H9 (cell line): ENCODE results near the gene P4HB. TPM values are rescaled to one million over a fixed set of nuclear protein-coding genes. Genes with fewer than 3 reads are reported as not detected.
A peak's percentile ranks its signal among the peaks of the same experiment; 100 is the strongest.

Source experiments
- DNase-seq: peaks from one replicate; pipeline ENCODE4 v3.0.0-alpha.2; 2017
- H2AFZ ChIP-seq: one replicate; pipeline ENCODE4 v1.6.1; 2013; ENCODE audit warnings: mild to moderate bottlenecking, low read length, control low read depth, moderate library complexity
- H2AK5ac ChIP-seq: 2 replicates; pipeline ENCODE4 v1.6.1; 2013; ENCODE audit warnings: low read length, control low read depth, mixed read lengths; ENCODE audit not compliant: insufficient read length
- H2BK120ac ChIP-seq: one replicate; pipeline ENCODE4 v1.6.1; 2013; ENCODE audit warnings: low read depth, mild to moderate bottlenecking, low read length, control low read depth, inconsistent platforms; ENCODE audit not compliant: poor library complexity, severe bottlenecking
- H2BK12ac ChIP-seq: 2 replicates; pipeline ENCODE4 v1.6.1; 2013; ENCODE audit warnings: low read length, control low read depth, mixed read lengths, low read depth; ENCODE audit not compliant: insufficient read length
- H2BK15ac ChIP-seq: 2 replicates; pipeline ENCODE4 v1.6.1; 2013; ENCODE audit warnings: low read depth, low read length, control low read depth
- H2BK20ac ChIP-seq: one replicate; pipeline ENCODE4 v1.6.1; 2013; ENCODE audit warnings: low read depth, mild to moderate bottlenecking, low read length, control low read depth, inconsistent platforms; ENCODE audit not compliant: poor library complexity, severe bottlenecking
- H2BK5ac ChIP-seq: 2 replicates; pipeline ENCODE4 v1.6.1; 2013; ENCODE audit warnings: low read length, control low read depth, mixed read lengths; ENCODE audit not compliant: insufficient read length
- H3K14ac ChIP-seq: 2 replicates; pipeline ENCODE4 v1.6.1; 2013; ENCODE audit warnings: low read length, control low read depth; ENCODE audit not compliant: insufficient read depth
- H3K18ac ChIP-seq: 2 replicates; pipeline ENCODE4 v1.6.1; 2013; ENCODE audit warnings: low read depth, mild to moderate bottlenecking, mixed read lengths, low read length, control low read depth; ENCODE audit not compliant: insufficient read length
- H3K23ac ChIP-seq: 2 replicates; pipeline ENCODE4 v1.6.1; 2013; ENCODE audit warnings: low read length, control low read depth, mixed read lengths, low read depth; ENCODE audit not compliant: insufficient read length
- H3K23me2 ChIP-seq: 2 replicates; pipeline ENCODE4 v1.6.1; 2013; ENCODE audit warnings: low read depth, mild to moderate bottlenecking, mixed read lengths, low read length, control low read depth; ENCODE audit not compliant: insufficient read length, poor library complexity, severe bottlenecking
- H3K27ac ChIP-seq: 2 replicates; pipeline ENCODE4 v1.5.1; 2013; ENCODE audit warnings: low read length, control low read depth, mixed read lengths, low read depth; ENCODE audit not compliant: insufficient read length
- H3K27me3 ChIP-seq: 2 replicates; pipeline ENCODE4 v1.6.1; 2013; ENCODE audit warnings: low read length, control low read depth, inconsistent platforms; ENCODE audit not compliant: insufficient read depth
- H3K4ac ChIP-seq: 2 replicates; pipeline ENCODE4 v1.6.1; 2013; ENCODE audit warnings: low read depth, mild to moderate bottlenecking, control low read depth, inconsistent platforms, low read length, moderate library complexity
- H3K4me1 ChIP-seq: 2 replicates; pipeline ENCODE4 v1.6.1; 2013; ENCODE audit warnings: low read length, control low read depth, inconsistent platforms; ENCODE audit not compliant: insufficient read depth
- H3K4me2 ChIP-seq: 2 replicates; pipeline ENCODE4 v1.6.1; 2013; ENCODE audit warnings: low read length, control low read depth, mixed read lengths; ENCODE audit not compliant: insufficient read length, insufficient read depth
- H3K56ac ChIP-seq: 2 replicates; pipeline ENCODE4 v1.6.1; 2013; ENCODE audit warnings: low read depth, mild to moderate bottlenecking, mixed read lengths, low read length, control low read depth; ENCODE audit not compliant: insufficient read length
- H3K79me1 ChIP-seq: 2 replicates; pipeline ENCODE4 v1.6.1; 2013; ENCODE audit warnings: low read depth, mild to moderate bottlenecking, moderate library complexity, low read length, control low read depth, inconsistent platforms; ENCODE audit not compliant: insufficient read depth, poor library complexity, severe bottlenecking
- H3K79me2 ChIP-seq: 2 replicates; pipeline ENCODE4 v1.6.1; 2013; ENCODE audit warnings: low read length, control low read depth, inconsistent platforms; ENCODE audit not compliant: insufficient read depth
- H3K9ac ChIP-seq: 2 replicates; pipeline ENCODE4 v1.6.1; 2013; ENCODE audit warnings: low read length, control low read depth, mixed read lengths; ENCODE audit not compliant: insufficient read length; ENCODE audit errors: extremely low read depth
- H3K9me3 ChIP-seq: one replicate; pipeline ENCODE4 v1.6.1; 2013; ENCODE audit warnings: low read depth, low read length, inconsistent platforms; ENCODE audit not compliant: control insufficient read depth
- H3T11ph ChIP-seq: one replicate; pipeline ENCODE4 v1.6.1; 2013; ENCODE audit warnings: mild to moderate bottlenecking, low read length, control low read depth, inconsistent platforms
- H4K20me1 ChIP-seq: one replicate; pipeline ENCODE4 v1.6.1; 2013; ENCODE audit not compliant: control insufficient read depth, insufficient read length, insufficient read depth
- H4K5ac ChIP-seq: 2 replicates; pipeline ENCODE4 v1.6.1; 2013; ENCODE audit warnings: low read depth, mild to moderate bottlenecking, mixed read lengths, low read length, control low read depth; ENCODE audit not compliant: insufficient read length
- H4K8ac ChIP-seq: replicated peaks from 2 replicates; pipeline ENCODE4 v1.6.1; 2013; ENCODE audit warnings: low read length, control low read depth, mixed read lengths, low read depth; ENCODE audit not compliant: insufficient read length
- H4K91ac ChIP-seq: 2 replicates; pipeline ENCODE4 v1.6.1; 2013; ENCODE audit warnings: low read depth, mild to moderate bottlenecking, moderate library complexity, mixed read lengths, low read length, control low read depth; ENCODE audit not compliant: insufficient read length
- H3K27ac Mint-ChIP-seq, 3 experiments: 2 replicates in 2 of 3; 3 replicates in 1 of 3; pipeline ENCODE4 v1.8.0; 2020 to 2021; ENCODE audit warnings: mixed read lengths in 3 of 3, mild to moderate bottlenecking in 1 of 3, moderate library complexity in 1 of 3
- H3K27me3 Mint-ChIP-seq: 2 replicates; pipeline ENCODE4 v1.8.0; 2021; ENCODE audit warnings: low read depth, mild to moderate bottlenecking, moderate library complexity, mixed read lengths
- H3K36me3 Mint-ChIP-seq, 3 experiments: 2 replicates in 2 of 3; 3 replicates in 1 of 3; pipeline ENCODE4 v1.8.0; 2020 to 2021; ENCODE audit warnings: low read depth in 3 of 3, mixed read lengths in 3 of 3; ENCODE audit not compliant: insufficient read depth in 1 of 3
- H3K4me1 Mint-ChIP-seq, 2 experiments: 2 replicates each; pipeline ENCODE4 v1.8.0; 2020; ENCODE audit warnings: mixed read lengths in 2 of 2
- H3K4me3 Mint-ChIP-seq, 2 experiments: 2 replicates in 1 of 2; 3 replicates in 1 of 2; pipeline ENCODE4 v1.8.0; 2020 to 2021; ENCODE audit warnings: mild to moderate bottlenecking in 2 of 2, mixed read lengths in 2 of 2, moderate library complexity in 1 of 2
- H3K9me3 Mint-ChIP-seq, 2 experiments: 2 replicates in 1 of 2; 3 replicates in 1 of 2; pipeline ENCODE4 v1.8.0; 2020; ENCODE audit warnings: mild to moderate bottlenecking in 2 of 2, mixed read lengths in 2 of 2, moderate library complexity in 1 of 2
- WGBS: extraction: QIAGEN DNeasy Blood & Tissue Kit; methylation state at CpG from one replicate; pipeline ENCODE4 v1.1.7; 2013; ENCODE audit warnings: missing lambda C conversion rate, low lambda C conversion rate, mixed read lengths; ENCODE audit not compliant: insufficient read length; ENCODE audit errors: extremely low coverage; 5-methylcytosine and 5-hydroxymethylcytosine counted together
- total RNA-seq: library from RNA; stranded (reverse); gene quantifications from 2 replicates; pipeline ENCODE4 v1.2.1, GENCODE V29; 2021
- TF ChIP-seq, protein P1 (sequence below): fragments of 200-600 bp; sonication (generic); conservative IDR thresholded peaks from 3 replicates; pipeline ENCODE4 v1.8.0; 2021; ENCODE audit warnings: antibody characterized with exemption, mild to moderate bottlenecking

P4HB gene
- total RNA-seq, 1 experiment from 2014 or later = 366 TPM

DNA sequence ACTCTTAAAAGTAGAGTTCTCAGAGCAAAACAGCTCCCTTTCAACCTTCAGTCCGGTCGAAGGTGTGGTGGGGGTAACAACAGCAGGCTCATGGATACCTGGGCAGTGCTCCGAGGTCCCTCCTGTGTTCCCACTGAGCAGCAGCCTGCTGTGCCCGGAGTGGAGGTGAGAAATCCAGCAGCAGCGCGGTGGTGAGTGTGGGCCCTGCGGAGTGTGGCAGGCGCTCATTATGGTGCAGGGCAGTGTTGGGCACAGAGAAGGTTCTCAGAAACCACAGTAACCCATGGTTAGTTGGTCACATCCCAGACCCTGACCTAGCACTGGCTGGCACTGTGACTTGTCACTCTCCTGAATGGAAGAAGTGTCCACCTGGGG lies 5.0 kb upstream of the P4HB start:
- no CpG with 5 or more reads among the region's 8 CpGs for WGBS
- Mint-ChIP-seq H3K36me3 (peaks cover 13 to 33% (median 32%) of the 10 kb centered on the region in 3 experiments; a peak in 6 of 7 replicates), H3K27ac (no peak overlapping the region), H3K27me3 (peaks cover 2% of the 10 kb centered on the region), H3K9me3 (peaks cover 0 to 3% of the 10 kb centered on the region in 2 experiments; a peak in 1 of 5 replicates), H3K4me3 (peak overlapping the region in 1 of 2 experiments; percentile 26; a peak in 1 of 5 replicates), H3K4me1 (peaks cover 21 to 39% of the 10 kb centered on the region in 2 experiments)
- Histone ChIP-seq H3K27me3 (no peaks in the 10 kb centered on the region), H2BK5ac (no peak overlapping the region), H3K14ac (no peak overlapping the region), H3K18ac (no peak overlapping the region), H4K5ac (no peak overlapping the region), H4K91ac (no peak overlapping the region), H3K9ac (no peak overlapping the region), H3K23me2 (peaks cover 9% of the 10 kb centered on the region), H3K4me1 (no peaks in the 10 kb centered on the region), H3K27ac (no peak overlapping the region), H3K79me2 (no peaks in the 10 kb centered on the region; the same call in 1 of the 2 replicates), H3K56ac (no peak overlapping the region), H2AFZ (no peak overlapping the region), H3K4me2 (no peak overlapping the region), H3K23ac (no peak overlapping the region), H2BK15ac (no peak overlapping the region), H3K79me1 (peaks cover 2% of the 10 kb centered on the region), H2BK12ac (no peak overlapping the region), H2AK5ac (no peak overlapping the region), H3K9me3 (no peaks in the 10 kb centered on the region), H3K4ac (no peak overlapping the region), H2BK20ac (no peak overlapping the region), H4K8ac (no peak overlapping the region), H4K20me1 (no peaks in the 10 kb centered on the region), H3T11ph (no peak overlapping the region), H2BK120ac (no peak overlapping the region)
- TF ChIP-seq, protein P1, sequence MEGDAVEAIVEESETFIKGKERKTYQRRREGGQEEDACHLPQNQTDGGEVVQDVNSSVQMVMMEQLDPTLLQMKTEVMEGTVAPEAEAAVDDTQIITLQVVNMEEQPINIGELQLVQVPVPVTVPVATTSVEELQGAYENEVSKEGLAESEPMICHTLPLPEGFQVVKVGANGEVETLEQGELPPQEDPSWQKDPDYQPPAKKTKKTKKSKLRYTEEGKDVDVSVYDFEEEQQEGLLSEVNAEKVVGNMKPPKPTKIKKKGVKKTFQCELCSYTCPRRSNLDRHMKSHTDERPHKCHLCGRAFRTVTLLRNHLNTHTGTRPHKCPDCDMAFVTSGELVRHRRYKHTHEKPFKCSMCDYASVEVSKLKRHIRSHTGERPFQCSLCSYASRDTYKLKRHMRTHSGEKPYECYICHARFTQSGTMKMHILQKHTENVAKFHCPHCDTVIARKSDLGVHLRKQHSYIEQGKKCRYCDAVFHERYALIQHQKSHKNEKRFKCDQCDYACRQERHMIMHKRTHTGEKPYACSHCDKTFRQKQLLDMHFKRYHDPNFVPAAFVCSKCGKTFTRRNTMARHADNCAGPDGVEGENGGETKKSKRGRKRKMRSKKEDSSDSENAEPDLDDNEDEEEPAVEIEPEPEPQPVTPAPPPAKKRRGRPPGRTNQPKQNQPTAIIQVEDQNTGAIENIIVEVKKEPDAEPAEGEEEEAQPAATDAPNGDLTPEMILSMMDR = no peak
- no peak for DNase-seq
